ENCODE results near the gene LETM1. TPM values are rescaled to one million over a fixed set of nuclear protein-coding genes. Genes with fewer than 3 reads are reported as not detected.

Gene LETM1
- total and polyA plus RNA-seq, 2 donors (not counting 3 experiments of a cell fraction or from before 2014, with no cell fraction given) = 25.6 to 62.5 TPM

- FAIRE-seq (no peak), DNase-seq (ENCODE audit: low read depth, low spot score) (no peak)
- Histone ChIP-seq H3K4me3 (replicated peaks in 1 of 3; ENCODE audit: insufficient read depth in 1 of 3, low read depth in 1 of 3, low read length in 3 of 3) (no peak overlapping the region), H3K4me2 (ENCODE audit: insufficient read depth, low read length) (no peak overlapping the region), H3K4me1 (ENCODE audit: control insufficient read depth, extremely low read depth, insufficient read depth, low read length) (peaks cover 5% of the 10 kb centered on the region), H3K27me3 (ENCODE audit: control insufficient read depth in 2 of 2, insufficient read depth in 2 of 2, low read length in 2 of 2) (no peaks in the 10 kb centered on the region), H3K9me1 (replicated peaks; ENCODE audit: control insufficient read depth, extremely low read depth, insufficient read depth, low read length) (no peaks in the 10 kb centered on the region), H4K20me1 (replicated peaks; ENCODE audit: control insufficient read depth, extremely low read depth, insufficient read depth, low read length) (no peaks in the 10 kb centered on the region), H3K9ac (replicated peaks; ENCODE audit: extremely low read depth, insufficient read depth, low read length) (no peak overlapping the region), H3K9me3 (replicated peaks; ENCODE audit: control insufficient read depth, insufficient read depth, low read length) (no peaks in the 10 kb centered on the region), H3K36me3 (ENCODE audit: control insufficient read depth in 2 of 2, extremely low read depth in 1 of 2, insufficient read depth in 2 of 2, low read length in 2 of 2) (no peaks in the 10 kb centered on the region), H2AFZ (ENCODE audit: low read depth, low read length) (no peak overlapping the region), H3K27ac (ENCODE audit: insufficient read depth, low read depth, low read length) (no peak overlapping the region), H3K79me2 (ENCODE audit: control insufficient read depth, insufficient read depth, low read length) (no peaks in the 10 kb centered on the region)
- TF ChIP-seq CTCF (IDR thresholded peaks at IDR 0.05; ENCODE audit: extremely low read depth in 1 of 2, insufficient read depth in 1 of 2, low read depth in 1 of 2, low read length in 2 of 2) = no peak
- ChIA-PET POLR2A (interaction anchor here (0.6 to 0.7 kb wide), 2 partner anchors 8 to 42 kb away, joined by 3 to 4 read pairs; no protein-coding TSS in a partner anchor), CTCF (interaction anchor here (0.6 to 2.0 kb wide), 23 partner anchors 9 to 195 kb away, joined by 3 to 33 read pairs (median 5); partner anchors contain the start of gene FGFR3)
- intact Hi-C loops (cut with micrococcal nuclease) = no loop called here
- dilution Hi-C loops (cut with MboI; ENCODE audit: extremely low pct_ligation_motif_present, low sequenced_read_pairs) = no loop called here
- BruUV-seq (replicated peaks) = no TSS peak
These were observed 87.5 kb downstream of the LETM1 start for GRCh38 chr4:1768367-1769034.

GRCh38 chr4:1767770-1768366 lies 88.1 kb downstream of the LETM1 start:
- no peak overlapping the region for H2AFZ ChIP-seq (ENCODE audit: low read depth, low read length)
- BruUV-seq (replicated peaks) = no TSS peak
- no peaks in the 10 kb centered on the region for H4K20me1 ChIP-seq (replicated peaks; ENCODE audit: control insufficient read depth, extremely low read depth, insufficient read depth, low read length)
- H3K79me2 ChIP-seq (ENCODE audit: control insufficient read depth, insufficient read depth, low read length) = no peaks in the 10 kb centered on the region
- H3K27me3 ChIP-seq (ENCODE audit: control insufficient read depth in 2 of 2, insufficient read depth in 2 of 2, low read length in 2 of 2) = no peaks in the 10 kb centered on the region
- no peaks in the 10 kb centered on the region for H3K36me3 ChIP-seq (ENCODE audit: control insufficient read depth in 2 of 2, extremely low read depth in 1 of 2, insufficient read depth in 2 of 2, low read length in 2 of 2)
- intact Hi-C loops (cut with micrococcal nuclease) = no loop called here
- no peak for TF ChIP-seq MYC (IDR thresholded peaks at IDR 0.05; ENCODE audit: low read depth, low read length)
- TF ChIP-seq JUN (IDR thresholded peaks at IDR 0.05; ENCODE audit: borderline replicate concordance, insufficient read depth, insufficient read length, low read depth) = no peak
- peak; percentile 17 to 59 for TF ChIP-seq CTCF (IDR thresholded peaks at IDR 0.05; ENCODE audit: extremely low read depth in 1 of 2, insufficient read depth in 1 of 2, low read depth in 1 of 2, low read length in 2 of 2)
- TF ChIP-seq GATA2 (IDR thresholded peaks at IDR 0.05; ENCODE audit: insufficient read depth, insufficient read length, low read depth, low read length) = no peak
- TF ChIP-seq FOS (IDR thresholded peaks at IDR 0.05; ENCODE audit: borderline replicate concordance, insufficient read depth, low read length) = no peak
- no peak for TF ChIP-seq MAX (IDR thresholded peaks at IDR 0.05; ENCODE audit: insufficient read depth, insufficient read length)
- no peak for TF ChIP-seq EZH2 (IDR thresholded peaks at IDR 0.05; ENCODE audit: borderline replicate concordance, low read depth, low read length, severe bottlenecking)
- TF ChIP-seq POLR2AphosphoS5 (IDR thresholded peaks at IDR 0.05; ENCODE audit: insufficient read depth, low read depth, low read length) = no peak
- no peak for TF ChIP-seq POLR2A (IDR thresholded peaks at IDR 0.05; ENCODE audit: low read depth, low read length)
- dilution Hi-C loops (cut with MboI; ENCODE audit: extremely low pct_ligation_motif_present, low sequenced_read_pairs) = no loop called here
- peak overlapping the region in 1 of 3 experiments; percentile 33 for H3K4me3 ChIP-seq (replicated peaks in 1 of 3; ENCODE audit: insufficient read depth in 1 of 3, low read depth in 1 of 3, low read length in 3 of 3)
- H3K4me2 ChIP-seq (ENCODE audit: insufficient read depth, low read length) = no peak overlapping the region
- H3K27ac ChIP-seq (ENCODE audit: insufficient read depth, low read depth, low read length) = no peak overlapping the region
- no peaks in the 10 kb centered on the region for H3K9me3 ChIP-seq (replicated peaks; ENCODE audit: control insufficient read depth, insufficient read depth, low read length)
- DNase-seq (ENCODE audit: low read depth, low spot score) = peak; percentile 31
- FAIRE-seq = peak; percentile 63
- H3K9me1 ChIP-seq (replicated peaks; ENCODE audit: control insufficient read depth, extremely low read depth, insufficient read depth, low read length) = no peaks in the 10 kb centered on the region
- ChIA-PET POLR2A (interaction anchor here (0.6 to 0.7 kb wide), 2 partner anchors 8 to 43 kb away, joined by 3 to 4 read pairs; no protein-coding TSS in a partner anchor), CTCF (interaction anchor here (0.6 to 2.0 kb wide), 23 partner anchors 9 to 195 kb away, joined by 3 to 33 read pairs (median 5); partner anchors contain the start of gene FGFR3)
- peaks cover 5% of the 10 kb centered on the region for H3K4me1 ChIP-seq (ENCODE audit: control insufficient read depth, extremely low read depth, insufficient read depth, low read length)
- no peak overlapping the region for H3K9ac ChIP-seq (replicated peaks; ENCODE audit: extremely low read depth, insufficient read depth, low read length)

All from endothelial cell of umbilical vein (primary cell).